Panc1 (cell line): ENCODE measurements around the gene TSHZ3.

Experiments
- POLR2AphosphoS5 ChIP-seq: IDR thresholded peaks from 2 replicates; pipeline ENCODE4 v1.6.1; 2012; ENCODE audit warnings: mild to moderate bottlenecking, low read depth, low read length, moderate library complexity
- REST ChIP-seq, 2 experiments: IDR thresholded peaks; 2 replicates each; pipeline ENCODE4 v1.6.1; 2011 to 2012; ENCODE audit warnings: low read depth in 2 of 2, control low read depth in 1 of 2, low read length in 1 of 2, mild to moderate bottlenecking in 1 of 2, moderate library complexity in 1 of 2; ENCODE audit not compliant: insufficient read depth in 1 of 2

GRCh38 chr19:31342926-31343325, 6.3 kb downstream of the TSHZ3 start:
- TF ChIP-seq POLR2AphosphoS5, result no peak
- no peak for TF ChIP-seq REST (IDR thresholded peaks at IDR 0.05; ENCODE audit: insufficient read depth in 1 of 2, low read depth in 2 of 2, low read length in 1 of 2)
